ENCODE measurements around the gene PER2.
"Not testable (repeated sequence)": the region's sequence is repeated elsewhere in the genome, so short reads cannot be mapped to it uniquely, and the experiment has no call there.

The PER2 gene

GRCh38 chr2:238287737-238288649 is at the start of gene PER2:
TSS of gene PER2 (minus strand) at chr2:238288610. CDS start at chr2:238277936, 10,674 bp downstream.
- peak; percentile 47 for DNase-seq

DNA sequence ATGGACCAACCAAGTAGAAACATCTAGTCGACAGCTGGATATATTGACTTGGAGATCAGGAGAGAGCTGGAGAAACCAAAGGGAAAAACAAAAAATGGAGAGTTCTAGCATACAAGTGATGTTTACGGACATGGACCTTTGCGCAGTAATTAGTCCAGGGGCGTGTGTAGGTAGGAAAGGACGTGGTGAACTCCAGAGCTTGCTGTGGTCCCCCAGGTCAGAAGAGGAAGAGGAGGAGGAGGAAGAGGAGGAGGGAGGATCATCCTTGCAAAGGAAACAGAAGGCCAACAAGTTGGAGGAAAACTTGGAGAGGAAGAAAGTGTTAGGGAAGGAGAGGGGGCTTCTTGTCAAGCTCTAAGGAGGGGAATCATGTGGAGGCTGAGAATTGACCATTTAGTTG is 49.4 kb upstream of the PER2 start:
- no peak for DNase-seq

GRCh38 chr2:238336793-238337444 is 48.5 kb upstream of the PER2 start:
- no peak for DNase-seq

DNA sequence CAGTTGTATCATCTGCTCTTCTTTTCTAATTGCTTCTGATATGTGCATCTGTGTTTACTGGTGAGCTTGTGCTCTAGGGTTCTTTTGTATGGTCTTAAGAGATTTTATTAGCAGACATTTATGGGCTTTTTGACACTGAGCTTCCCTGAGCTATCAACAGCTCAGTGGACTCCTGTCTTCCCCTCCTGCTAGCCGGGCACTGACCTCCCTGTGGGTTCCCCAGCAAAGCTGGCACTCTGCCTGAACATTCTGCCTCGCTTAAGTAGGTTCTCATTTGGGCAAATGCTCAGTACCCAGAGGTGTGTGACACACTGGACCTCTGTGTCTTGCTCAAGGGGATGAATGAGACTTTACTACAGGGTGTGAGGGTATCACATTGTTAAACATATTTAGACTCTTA is 47.7 kb upstream of the PER2 start:
- no peak for DNase-seq

GRCh38 chr2:238335591-238335990 is 47.2 kb upstream of the PER2 start:
- DNase-seq: not testable (repeated sequence)

- DNase-seq: no peak
These were observed 46.5 kb upstream of the PER2 start for GRCh38 chr2:238334885-238335284.

DNA sequence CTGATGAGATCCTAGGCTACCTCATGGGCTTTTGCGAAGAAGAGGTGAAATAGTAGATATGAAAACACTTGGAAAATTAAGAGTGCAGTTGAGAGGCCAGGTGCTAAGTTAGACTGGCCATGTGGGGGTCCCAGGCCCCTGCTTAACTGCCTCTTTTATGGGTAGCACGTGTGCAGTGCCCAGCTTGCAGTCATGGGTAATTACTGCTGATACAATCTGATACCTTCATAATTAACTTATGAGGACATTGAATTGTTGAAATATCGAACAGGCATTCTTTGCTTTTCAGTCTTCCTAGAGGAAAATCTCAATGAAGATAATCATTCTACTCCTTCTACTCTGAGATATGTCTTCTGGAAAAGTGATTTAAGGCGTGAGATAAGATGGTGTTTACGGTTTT is 43.5 kb upstream of the PER2 start:
- DNase-seq: no peak

DNA sequence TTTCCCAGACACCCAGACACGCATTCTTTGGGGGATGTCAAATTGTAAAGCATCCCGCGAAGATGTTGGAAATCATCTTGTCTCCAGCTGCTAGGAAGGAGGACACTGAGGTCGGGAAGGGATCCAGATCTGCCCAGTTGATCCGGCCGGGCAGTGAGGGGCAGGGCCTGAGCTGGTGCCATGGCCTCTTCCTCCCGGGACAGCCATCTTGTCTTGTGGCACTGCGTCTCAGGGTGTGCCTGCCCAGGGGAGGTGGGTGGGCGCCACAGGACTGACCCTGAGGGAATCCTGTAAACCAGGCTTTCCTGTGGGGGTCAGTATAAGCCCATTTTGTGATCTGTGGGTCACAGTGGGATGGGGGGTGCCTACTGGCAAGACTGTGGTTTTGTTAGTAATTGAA is 42.0 kb upstream of the PER2 start:
- DNase-seq: no peak

GRCh38 chr2:238327751-238328150 is 39.3 kb upstream of the PER2 start:
- DNase-seq: no peak

GRCh38 chr2:238326801-238327365 is 38.5 kb upstream of the PER2 start:
- DNase-seq: no peak

DNA sequence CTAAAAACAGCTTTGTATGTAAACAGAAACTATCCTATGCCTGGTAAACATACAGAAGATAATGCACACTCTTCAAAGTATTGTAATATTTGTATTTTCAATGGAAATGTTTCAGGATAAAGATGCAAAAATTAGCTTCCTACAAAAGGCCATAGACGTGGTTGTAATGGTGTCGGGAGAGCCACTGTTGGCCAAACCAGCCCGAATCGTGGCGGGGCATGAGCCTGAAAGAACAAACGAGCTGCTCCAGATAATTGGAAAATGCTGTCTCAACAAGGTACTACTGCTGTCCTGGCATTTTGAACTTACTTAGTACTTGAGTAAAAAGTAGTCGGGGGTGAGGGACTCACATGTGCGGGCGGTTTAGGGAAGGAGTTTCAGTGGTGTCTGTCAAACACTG is 37.3 kb upstream of the PER2 start:
- no peak for DNase-seq

GRCh38 chr2:238324248-238324647 is 35.8 kb upstream of the PER2 start:
- DNase-seq: not testable (repeated sequence)

DNA sequence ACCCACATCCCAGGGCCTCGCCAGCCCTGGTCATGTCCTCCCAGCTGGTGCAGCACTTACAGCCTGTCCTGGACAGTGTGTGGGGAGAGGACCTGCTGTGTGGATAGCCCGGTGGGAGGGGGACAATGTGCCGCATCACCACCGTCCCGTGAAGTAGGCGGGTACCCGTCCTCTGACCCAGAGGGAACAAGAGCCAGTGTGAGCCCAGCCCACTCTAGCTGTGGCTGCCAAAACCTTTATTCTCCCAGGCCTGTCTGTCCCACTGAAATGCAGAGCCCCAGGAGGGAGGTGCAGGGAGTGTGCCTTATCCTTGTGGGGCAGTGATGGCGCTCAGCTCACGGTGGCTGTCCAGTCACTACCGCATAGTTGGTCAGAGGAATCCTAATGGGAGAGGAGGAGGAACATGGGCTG is 33.6 kb upstream of the PER2 start:
- DNase-seq: no peak

GRCh38 chr2:238321467-238321866 is 33.1 kb upstream of the PER2 start:
- no peak for DNase-seq

GRCh38 chr2:238320648-238321281 is 32.4 kb upstream of the PER2 start:
- DNase-seq: no peak

DNA sequence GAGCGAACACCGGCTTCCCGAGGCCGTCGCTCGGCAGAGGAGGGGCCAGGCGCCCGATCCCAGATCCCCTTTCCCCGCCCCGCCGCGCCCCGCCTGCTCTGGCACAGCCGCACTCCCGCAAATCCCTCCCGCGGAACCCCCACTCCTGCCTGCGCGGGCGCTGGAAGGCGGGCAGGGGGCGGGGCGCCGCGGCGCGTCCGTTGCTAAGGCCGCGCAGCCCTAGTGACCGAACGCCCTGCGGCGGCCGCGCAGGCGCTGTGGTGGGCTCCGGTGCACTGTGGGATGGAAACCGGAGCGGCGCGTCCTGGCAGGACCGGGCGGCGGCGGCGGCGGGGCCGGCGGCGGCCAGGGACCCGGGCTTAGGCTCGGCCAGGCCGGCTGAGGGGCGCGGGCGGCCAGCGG is 31.8 kb upstream of the PER2 start, which contains the start of gene TRAF3IP1:
TSS of gene TRAF3IP1 (plus strand) at position 273 of the 402 bp plus-strand sequence. CDS start 145 bp downstream, outside the sequence.
- DNase-seq: peak; percentile 89

DNA sequence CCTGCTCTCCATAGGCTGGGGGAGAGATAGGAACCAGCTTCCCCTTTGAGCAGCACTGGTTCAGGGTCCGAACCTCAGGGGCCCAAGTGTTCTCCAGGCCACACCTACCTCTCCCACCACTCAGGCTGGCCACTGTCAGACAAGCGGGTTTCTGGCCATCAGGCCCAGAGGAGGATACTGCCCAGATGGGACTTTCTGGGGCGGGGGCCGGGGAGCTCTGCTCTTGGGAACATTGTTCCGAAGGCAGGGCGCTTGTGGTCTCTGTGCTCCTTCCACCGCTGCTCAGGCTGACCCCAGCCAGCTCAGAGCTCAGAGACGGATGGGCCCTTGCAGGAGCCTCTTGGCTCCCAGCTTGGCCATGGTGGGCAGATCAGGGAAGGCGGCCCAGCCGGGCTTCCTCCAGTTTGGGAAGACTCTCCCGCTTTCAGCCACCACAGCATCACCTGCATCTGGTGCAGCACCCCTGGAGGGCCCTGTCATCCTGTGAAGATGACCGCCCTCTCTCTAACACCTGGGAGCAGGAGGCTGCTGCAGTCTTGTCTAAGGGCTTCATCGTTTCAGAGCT is 26.7 kb upstream of the PER2 start:
- no peak for DNase-seq

- no peak for DNase-seq
These were observed 26.2 kb upstream of the PER2 start for GRCh38 chr2:238314576-238314975.

DNA sequence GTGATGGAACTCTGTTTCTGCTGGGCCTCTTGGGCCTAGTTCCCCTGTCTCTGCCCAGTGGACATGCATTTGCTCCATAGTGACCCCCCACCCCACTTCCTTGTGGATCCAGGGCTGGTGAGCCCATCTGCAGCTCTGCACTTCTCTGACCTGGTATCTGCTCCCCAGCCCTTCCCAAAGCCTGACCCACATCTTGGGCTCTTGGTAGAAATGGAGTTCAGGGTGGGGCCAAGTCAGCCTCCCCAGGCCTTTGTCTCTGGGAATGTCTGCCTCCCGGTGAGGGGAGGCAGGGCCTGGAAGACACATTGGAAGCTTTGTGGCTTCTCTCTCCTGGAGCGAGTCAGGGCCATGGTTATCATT is 25.6 kb upstream of the PER2 start:
- no peak for DNase-seq

GRCh38 chr2:238313289-238313990 is 25.0 kb upstream of the PER2 start:
- DNase-seq: no peak

- DNase-seq: not testable (repeated sequence)
These were observed 22.3 kb upstream of the PER2 start for GRCh38 chr2:238310721-238311120.

GRCh38 chr2:238308177-238308576 is 19.8 kb upstream of the PER2 start:
- DNase-seq: no peak

- no peak for DNase-seq
These were observed 18.2 kb upstream of the PER2 start for GRCh38 chr2:238306672-238306998.
